KMS-11 (cell line): Measurements from ENCODE around the gene DMD.

Experiments used
- H2AFZ ChIP-seq: fragments of 200-600 bp; sonication (generic); 2 replicates; pipeline ENCODE4 v1.6.1; 2016; ENCODE audit warnings: antibody characterized with exemption, mixed run types, low read depth
- H3K27ac ChIP-seq: fragments of 200-600 bp; sonication (generic); 2 replicates; pipeline ENCODE4 v1.6.1; 2016; ENCODE audit warnings: mild to moderate bottlenecking, mixed run types
- H3K27me3 ChIP-seq: fragments of 200-600 bp; sonication (generic); 2 replicates; pipeline ENCODE4 v1.6.1; 2017; ENCODE audit warnings: mild to moderate bottlenecking, low read depth, mixed run types, moderate library complexity; ENCODE audit not compliant: insufficient read depth
- H3K36me3 ChIP-seq: fragments of 200-600 bp; sonication (generic); 2 replicates; pipeline ENCODE4 v1.6.1; 2017; ENCODE audit warnings: mild to moderate bottlenecking, mixed run types; ENCODE audit not compliant: insufficient read depth
- H3K4me1 ChIP-seq: fragments of 200-600 bp; sonication (generic); 2 replicates; pipeline ENCODE4 v1.6.1; 2016; ENCODE audit warnings: mild to moderate bottlenecking, low read depth, mixed run types; ENCODE audit not compliant: poor library complexity, severe bottlenecking
- H3K4me2 ChIP-seq: fragments of 200-600 bp; sonication (generic); 2 replicates; pipeline ENCODE4 v1.7.0; 2016; ENCODE audit warnings: mild to moderate bottlenecking, mixed run types
- H3K4me3 ChIP-seq: fragments of 200-600 bp; sonication (generic); IDR thresholded peaks from 2 replicates; pipeline ENCODE4 v1.6.1; 2017; ENCODE audit warnings: low read depth, low read length, mixed read lengths; ENCODE audit not compliant: insufficient read depth
- H3K79me2 ChIP-seq: fragments of 200-600 bp; sonication (generic); 2 replicates; pipeline ENCODE4 v1.6.1; 2016; ENCODE audit warnings: low read depth, mixed run types; ENCODE audit not compliant: insufficient read depth
- H3K9ac ChIP-seq: fragments of 200-600 bp; sonication (generic); 2 replicates; pipeline ENCODE4 v1.6.1; 2016; ENCODE audit warnings: mild to moderate bottlenecking, mixed run types
- H4K20me1 ChIP-seq: fragments of 200-600 bp; sonication (generic); 2 replicates; pipeline ENCODE4 v1.6.1; 2016; ENCODE audit warnings: mild to moderate bottlenecking, mixed run types; ENCODE audit not compliant: insufficient read depth
- TF ChIP-seq, protein P1 (sequence below): fragments of 200-600 bp; sonication (generic); conservative IDR thresholded peaks from 2 replicates; pipeline ENCODE4 v1.6.1; 2017; ENCODE audit warnings: low read depth, mild to moderate bottlenecking, antibody characterized with exemption, low read length, moderate library complexity, mixed read lengths

Gene DMD

DNA sequence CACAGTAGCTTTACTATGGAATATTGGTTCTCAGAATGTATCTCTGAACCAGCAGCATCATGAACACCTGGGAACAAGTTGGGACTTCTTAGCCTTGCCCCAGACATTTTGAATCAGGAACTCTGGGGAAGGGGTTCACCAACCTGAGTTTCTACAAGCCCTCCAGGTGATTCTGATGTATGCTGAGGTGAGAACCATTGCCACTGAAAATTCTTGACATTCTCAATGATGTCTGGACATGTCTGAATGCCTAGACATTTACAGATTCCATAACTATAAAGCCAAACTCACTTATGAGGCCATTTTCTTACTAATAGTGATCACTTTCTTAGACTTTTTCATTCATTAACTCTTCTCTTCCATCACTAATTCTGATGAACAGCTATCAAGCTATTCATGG is 1750.1 kb downstream of the DMD start:
- TF ChIP-seq, protein P1, sequence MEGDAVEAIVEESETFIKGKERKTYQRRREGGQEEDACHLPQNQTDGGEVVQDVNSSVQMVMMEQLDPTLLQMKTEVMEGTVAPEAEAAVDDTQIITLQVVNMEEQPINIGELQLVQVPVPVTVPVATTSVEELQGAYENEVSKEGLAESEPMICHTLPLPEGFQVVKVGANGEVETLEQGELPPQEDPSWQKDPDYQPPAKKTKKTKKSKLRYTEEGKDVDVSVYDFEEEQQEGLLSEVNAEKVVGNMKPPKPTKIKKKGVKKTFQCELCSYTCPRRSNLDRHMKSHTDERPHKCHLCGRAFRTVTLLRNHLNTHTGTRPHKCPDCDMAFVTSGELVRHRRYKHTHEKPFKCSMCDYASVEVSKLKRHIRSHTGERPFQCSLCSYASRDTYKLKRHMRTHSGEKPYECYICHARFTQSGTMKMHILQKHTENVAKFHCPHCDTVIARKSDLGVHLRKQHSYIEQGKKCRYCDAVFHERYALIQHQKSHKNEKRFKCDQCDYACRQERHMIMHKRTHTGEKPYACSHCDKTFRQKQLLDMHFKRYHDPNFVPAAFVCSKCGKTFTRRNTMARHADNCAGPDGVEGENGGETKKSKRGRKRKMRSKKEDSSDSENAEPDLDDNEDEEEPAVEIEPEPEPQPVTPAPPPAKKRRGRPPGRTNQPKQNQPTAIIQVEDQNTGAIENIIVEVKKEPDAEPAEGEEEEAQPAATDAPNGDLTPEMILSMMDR: no peak
- H3K27me3 ChIP-seq: no peaks in the 10 kb centered on the region

DNA sequence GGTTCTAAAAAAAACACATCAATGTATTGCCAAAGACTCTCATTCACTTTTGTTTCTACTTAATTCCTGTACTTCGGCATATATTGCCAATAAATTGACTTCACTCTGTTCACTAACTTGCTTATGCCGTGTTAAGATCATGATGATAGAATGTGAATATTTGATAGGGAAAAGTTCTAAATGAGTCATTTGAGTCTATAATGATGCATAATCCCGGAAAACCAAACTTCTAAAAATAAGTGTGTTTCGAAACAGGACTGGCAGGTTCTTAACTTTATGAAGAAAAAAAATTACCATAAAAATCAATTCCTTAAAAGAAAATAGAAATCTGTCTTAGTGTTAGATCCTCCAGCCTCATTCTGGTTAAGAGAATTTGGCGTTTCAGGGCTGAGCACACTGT is 1752.0 kb downstream of the DMD start:
- no peaks in the 10 kb centered on the region for H3K79me2 ChIP-seq
- no peaks in the 10 kb centered on the region for H3K36me3 ChIP-seq
- no peak overlapping the region for H3K4me3 ChIP-seq
- H3K4me2 ChIP-seq: no peak overlapping the region
- TF ChIP-seq, protein P1: no peak
- H2AFZ ChIP-seq: no peak overlapping the region
- H3K27ac ChIP-seq: no peak overlapping the region
- no peaks in the 10 kb centered on the region for H3K4me1 ChIP-seq
- H4K20me1 ChIP-seq: no peaks in the 10 kb centered on the region
- no peak overlapping the region for H3K9ac ChIP-seq
- no peaks in the 10 kb centered on the region for H3K27me3 ChIP-seq

More for the DNA sequence above, 1750.1 kb downstream of the DMD start:
- Histone ChIP-seq H3K79me2 (no peaks in the 10 kb centered on the region), H3K27ac (no peak overlapping the region), H3K36me3 (no peaks in the 10 kb centered on the region), H3K4me2 (no peak overlapping the region), H4K20me1 (no peaks in the 10 kb centered on the region), H2AFZ (no peak overlapping the region), H3K4me1 (no peaks in the 10 kb centered on the region), H3K9ac (no peak overlapping the region), H3K4me3 (no peak overlapping the region)

DNA sequence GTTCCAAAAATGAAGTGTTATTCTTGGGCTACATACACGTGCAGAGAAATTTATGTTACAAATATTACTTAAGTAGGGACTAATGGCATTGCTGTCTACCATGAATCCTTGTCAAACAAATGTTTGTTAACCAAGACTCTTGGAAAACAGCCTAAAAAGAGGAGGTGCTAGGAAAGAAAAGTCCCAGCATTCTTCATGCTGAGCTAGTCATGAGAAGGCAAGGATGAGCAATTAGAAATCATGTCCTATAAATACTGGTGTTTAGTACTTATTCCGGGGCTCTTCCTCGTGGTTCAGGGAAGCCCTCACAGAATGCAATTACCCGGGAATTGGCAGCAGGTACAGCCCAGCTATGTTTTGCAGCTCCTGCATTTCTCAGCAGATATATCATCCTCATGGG is 1761.4 kb downstream of the DMD start:
- TF ChIP-seq, protein P1: no peak
- H3K9ac ChIP-seq: no peak overlapping the region
- H3K27me3 ChIP-seq: no peaks in the 10 kb centered on the region
- H3K79me2 ChIP-seq: no peaks in the 10 kb centered on the region
- H3K27ac ChIP-seq: no peak overlapping the region
- no peaks in the 10 kb centered on the region for H4K20me1 ChIP-seq
- no peak overlapping the region for H2AFZ ChIP-seq
- no peak overlapping the region for H3K4me2 ChIP-seq
- H3K36me3 ChIP-seq: no peaks in the 10 kb centered on the region
- no peaks in the 10 kb centered on the region for H3K4me1 ChIP-seq
- H3K4me3 ChIP-seq: no peak overlapping the region

DNA sequence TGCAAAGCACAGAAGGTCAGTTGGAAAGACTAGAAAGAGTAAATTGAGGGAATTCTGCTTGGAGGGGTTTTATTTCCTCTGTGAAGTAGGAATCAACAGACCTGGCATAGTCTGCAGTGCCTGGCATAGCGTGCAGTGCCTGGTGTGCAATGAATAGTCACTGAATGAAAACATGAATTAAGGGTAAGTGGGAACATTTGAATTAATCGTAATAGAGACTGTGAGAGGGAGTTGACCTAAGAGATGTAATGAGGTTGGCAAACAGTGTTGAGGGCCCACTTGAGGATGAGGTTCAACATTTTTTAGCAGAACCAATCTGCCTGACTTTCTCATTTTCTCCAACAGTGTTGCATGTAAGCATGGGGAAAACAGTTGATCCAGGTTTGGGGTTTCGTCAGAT is 1762.3 kb downstream of the DMD start:
- Histone ChIP-seq H3K79me2 (no peaks in the 10 kb centered on the region), H3K4me1 (no peaks in the 10 kb centered on the region), H2AFZ (no peak overlapping the region), H3K27ac (no peak overlapping the region), H3K9ac (no peak overlapping the region), H4K20me1 (no peaks in the 10 kb centered on the region), H3K4me3 (no peak overlapping the region), H3K4me2 (no peak overlapping the region), H3K36me3 (no peaks in the 10 kb centered on the region), H3K27me3 (no peaks in the 10 kb centered on the region)
- TF ChIP-seq, protein P1: no peak
